Measurements from ENCODE around the gene HS6ST3. TPM values are rescaled to one million over a fixed set of nuclear protein-coding genes. Genes with fewer than 3 reads are reported as not detected.

HS6ST3 gene
- total and polyA plus RNA-seq, 2 experiments from 2014 or later: 2.2 to 2.7 TPM

- Histone ChIP-seq H3K4me1 (ENCODE audit: insufficient read depth) (no peaks in the 10 kb centered on the region), H2AFZ (no peak overlapping the region), H3K9me2 (replicated peaks; ENCODE audit: insufficient read depth) (no peaks in the 10 kb centered on the region), H3K27me3 (no peaks in the 10 kb centered on the region), H4K20me1 (ENCODE audit: insufficient read depth, poor library complexity, severe bottlenecking) (no peaks in the 10 kb centered on the region), H3K4me2 (no peak overlapping the region), H3K4me3 (no peak overlapping the region), H3K36me3 (replicated peaks; ENCODE audit: insufficient read depth, low read depth) (no peaks in the 10 kb centered on the region), H3K27ac (no peak overlapping the region), H3K79me2 (no peaks in the 10 kb centered on the region), H3K9me3 (ENCODE audit: low read depth) (no peaks in the 10 kb centered on the region)
- no peak for TF ChIP-seq EZH2phosphoT487 (IDR thresholded peaks at IDR 0.05; ENCODE audit: low read depth, severe bottlenecking, unreplicated experiment)
- TF ChIP-seq EZH2 (IDR thresholded peaks at IDR 0.05; ENCODE audit: borderline replicate concordance): no peak
- TF ChIP-seq CTCF (IDR thresholded peaks at IDR 0.05; ENCODE audit: poor library complexity): no peak
- 87% methylated on average over 2 of the region's 2 CpGs for WGBS (ENCODE audit: low lambda C conversion rate, missing lambda C conversion rate)
- DNase-seq (ENCODE audit: low spot score): no peak
These were observed 113.6 kb downstream of the HS6ST3 start for GRCh38 chr13:96203471-96203870.

GRCh38 chr13:96214824-96215445 is 125.0 kb downstream of the HS6ST3 start:
- Histone ChIP-seq H3K27me3 (no peaks in the 10 kb centered on the region), H3K79me2 (no peaks in the 10 kb centered on the region), H3K4me1 (ENCODE audit: insufficient read depth) (no peaks in the 10 kb centered on the region), H3K27ac (no peak overlapping the region), H3K36me3 (replicated peaks; ENCODE audit: insufficient read depth, low read depth) (no peaks in the 10 kb centered on the region), H3K4me3 (no peak overlapping the region), H3K4me2 (no peak overlapping the region), H4K20me1 (ENCODE audit: insufficient read depth, poor library complexity, severe bottlenecking) (no peaks in the 10 kb centered on the region), H3K9me3 (ENCODE audit: low read depth) (no peaks in the 10 kb centered on the region), H3K9me2 (replicated peaks; ENCODE audit: insufficient read depth) (no peaks in the 10 kb centered on the region), H2AFZ (no peak overlapping the region)
- WGBS (ENCODE audit: low lambda C conversion rate, missing lambda C conversion rate): 73% methylated on average over 11 of the region's 11 CpGs
- TF ChIP-seq CTCF (IDR thresholded peaks at IDR 0.05; ENCODE audit: poor library complexity) (no peak), EZH2 (IDR thresholded peaks at IDR 0.05; ENCODE audit: borderline replicate concordance) (no peak), EZH2phosphoT487 (IDR thresholded peaks at IDR 0.05; ENCODE audit: low read depth, severe bottlenecking, unreplicated experiment) (no peak)
- no peak for DNase-seq (ENCODE audit: low spot score)

GRCh38 chr13:96216543-96216942 is 126.6 kb downstream of the HS6ST3 start:
- no peak for TF ChIP-seq CTCF (IDR thresholded peaks at IDR 0.05; ENCODE audit: poor library complexity)
- TF ChIP-seq EZH2phosphoT487 (IDR thresholded peaks at IDR 0.05; ENCODE audit: low read depth, severe bottlenecking, unreplicated experiment): no peak
- TF ChIP-seq EZH2 (IDR thresholded peaks at IDR 0.05; ENCODE audit: borderline replicate concordance): no peak
- no peak overlapping the region for H2AFZ ChIP-seq
- no peaks in the 10 kb centered on the region for H3K79me2 ChIP-seq
- DNase-seq (ENCODE audit: low spot score): no peak
- H3K27ac ChIP-seq: no peak overlapping the region
- H3K27me3 ChIP-seq: no peaks in the 10 kb centered on the region
- no peaks in the 10 kb centered on the region for H3K9me3 ChIP-seq (ENCODE audit: low read depth)
- H4K20me1 ChIP-seq (ENCODE audit: insufficient read depth, poor library complexity, severe bottlenecking): no peaks in the 10 kb centered on the region
- 95% methylated on average over 6 of the region's 6 CpGs for WGBS (ENCODE audit: low lambda C conversion rate, missing lambda C conversion rate)
- no peak overlapping the region for H3K4me3 ChIP-seq
- no peaks in the 10 kb centered on the region for H3K9me2 ChIP-seq (replicated peaks; ENCODE audit: insufficient read depth)
- H3K36me3 ChIP-seq (replicated peaks; ENCODE audit: insufficient read depth, low read depth): no peaks in the 10 kb centered on the region
- H3K4me1 ChIP-seq (ENCODE audit: insufficient read depth): no peaks in the 10 kb centered on the region
- no peak overlapping the region for H3K4me2 ChIP-seq

Measured in hepatocyte (in vitro differentiated cells).